HG02588 (cell line): ENCODE measurements around the gene HEG1.

ENCODE experiments used
- ATAC-seq: cut with Tn5 transposase; IDR thresholded peaks from one replicate; pipeline ENCODE4 v1.9.1; 2021; ENCODE audit warnings: mild to moderate bottlenecking, moderate library complexity; ENCODE audit not compliant: unreplicated experiment

The HEG1 gene

DNA sequence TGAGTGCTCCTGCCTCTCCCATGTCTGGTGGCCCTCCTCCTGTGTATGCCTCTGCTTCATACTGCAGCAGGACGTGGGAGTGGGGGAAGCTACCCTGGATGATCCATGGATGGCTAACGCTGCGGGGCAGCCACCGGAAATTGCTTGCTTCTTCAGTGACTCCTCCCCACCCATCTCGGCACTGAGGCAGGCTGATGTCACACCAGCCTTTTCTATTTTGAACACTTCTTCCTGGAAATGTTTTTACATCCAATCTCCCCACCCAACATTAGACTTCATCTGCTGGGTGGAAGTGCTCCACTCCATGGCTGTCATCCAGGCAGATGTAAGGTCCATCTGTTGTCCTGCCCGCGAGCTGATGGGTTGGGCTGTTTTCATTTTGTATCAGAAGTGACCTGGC is 62.3 kb downstream of the HEG1 start:
- ATAC-seq = no peak

- ATAC-seq = no peak
Measured at GRCh38 chr3:124992041-124992440, 63.8 kb downstream of the HEG1 start.

GRCh38 chr3:124986192-124987143 is 69.3 kb downstream of the HEG1 start:
- ATAC-seq = no peak

- no peak for ATAC-seq
Measured at GRCh38 chr3:124985349-124985748, 70.4 kb downstream of the HEG1 start.

GRCh38 chr3:124984754-124985153 is 71.0 kb downstream of the HEG1 start:
- ATAC-seq = no peak

DNA sequence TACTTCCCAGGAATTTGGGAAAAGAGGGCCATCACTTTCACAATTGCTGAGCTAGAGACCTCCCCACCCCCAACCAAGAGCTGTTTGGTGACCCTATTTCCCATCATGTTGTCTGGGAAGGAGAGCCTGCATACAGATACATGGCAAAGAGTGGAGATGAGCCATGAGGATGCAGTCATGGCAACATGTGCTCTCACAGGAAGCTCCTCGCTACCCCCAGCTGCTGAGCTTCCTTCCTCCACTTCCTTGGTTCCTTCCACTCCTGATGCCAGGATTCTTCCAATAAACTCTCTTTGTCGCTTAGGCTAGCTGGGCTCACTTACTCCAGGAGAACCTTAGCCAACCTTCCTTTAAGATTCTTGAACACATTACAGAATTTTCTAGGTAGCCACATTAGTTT is 72.9 kb downstream of the HEG1 start:
- no peak for ATAC-seq

DNA sequence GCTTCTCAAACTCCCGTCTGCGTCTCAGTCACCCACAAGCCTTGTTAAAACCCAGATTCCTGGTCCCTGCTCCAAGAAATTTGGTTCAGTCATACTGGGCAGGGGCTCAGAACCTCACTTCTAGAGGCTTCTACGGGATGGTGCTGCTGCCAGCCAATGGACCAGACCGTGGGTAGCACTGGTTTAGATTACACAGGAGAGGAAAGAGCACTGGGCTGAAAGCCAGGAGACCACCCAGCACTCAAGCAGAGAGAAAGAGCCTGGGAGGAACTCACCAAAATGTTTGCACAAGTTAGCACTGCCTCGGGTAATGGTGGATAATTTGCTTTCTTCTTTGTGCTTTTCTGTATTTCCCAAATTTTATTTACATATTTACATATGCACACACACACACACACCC is 74.3 kb downstream of the HEG1 start:
- ATAC-seq = no peak

- no peak for ATAC-seq
Measured at GRCh38 chr3:124978627-124979026, 77.2 kb downstream of the HEG1 start.

DNA sequence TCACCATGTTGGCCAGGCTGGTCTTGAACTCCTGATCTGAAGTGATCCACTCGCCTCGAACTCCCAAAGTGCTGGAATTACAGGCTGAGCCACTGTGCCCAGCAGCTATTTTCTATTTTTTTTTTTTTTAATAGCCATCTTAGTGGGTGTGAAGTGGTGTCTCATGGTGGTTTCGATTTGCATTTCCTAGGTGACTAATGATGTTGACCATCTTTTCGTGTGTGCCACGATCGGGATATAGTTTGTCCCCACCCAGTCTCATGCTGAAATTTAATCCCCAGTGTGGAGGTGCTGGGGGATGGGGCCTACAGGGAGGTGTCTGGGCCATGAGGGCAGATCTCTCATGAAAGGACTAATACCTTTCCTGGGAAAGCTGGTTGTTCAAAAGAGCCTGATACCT is 79.4 kb downstream of the HEG1 start:
- ATAC-seq = no peak

DNA sequence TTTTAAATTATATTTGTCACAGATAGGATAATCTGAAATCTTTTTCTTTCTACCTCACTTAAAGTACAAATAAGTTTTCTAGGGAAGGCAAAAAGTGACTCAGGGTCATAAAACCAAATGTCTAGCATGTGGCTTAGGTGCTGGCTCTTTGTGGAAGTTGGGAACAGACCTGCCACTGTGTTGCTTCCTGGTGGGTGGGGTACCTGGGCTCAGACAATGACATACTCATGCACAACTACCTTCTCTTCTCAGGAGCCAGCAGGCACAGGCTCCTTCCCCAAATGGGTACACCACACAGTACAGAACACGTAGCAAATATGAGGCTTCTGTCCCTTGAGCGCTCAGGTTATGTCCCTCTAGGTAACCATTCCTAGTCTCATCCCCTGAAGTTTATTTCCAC is 81.1 kb downstream of the HEG1 start:
- ATAC-seq = no peak

DNA sequence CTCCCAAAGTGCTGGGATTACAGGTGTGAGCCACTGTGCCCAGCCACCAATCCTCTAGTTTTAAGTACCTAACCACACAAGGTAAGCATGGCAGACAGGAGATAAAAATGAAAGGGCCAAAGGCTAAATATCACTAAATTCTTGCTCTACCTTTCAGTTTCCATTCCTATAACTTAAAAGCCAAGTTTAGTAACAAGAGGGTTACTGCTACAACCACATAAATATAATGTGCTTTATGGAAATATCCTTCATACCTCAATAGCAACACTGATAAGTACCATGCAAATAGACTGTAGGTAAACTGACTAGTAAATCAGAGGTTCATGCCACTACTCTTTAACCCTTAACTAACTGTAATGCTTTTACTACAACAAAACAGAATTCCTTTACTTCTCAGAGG is 82.5 kb downstream of the HEG1 start:
- no peak for ATAC-seq

DNA sequence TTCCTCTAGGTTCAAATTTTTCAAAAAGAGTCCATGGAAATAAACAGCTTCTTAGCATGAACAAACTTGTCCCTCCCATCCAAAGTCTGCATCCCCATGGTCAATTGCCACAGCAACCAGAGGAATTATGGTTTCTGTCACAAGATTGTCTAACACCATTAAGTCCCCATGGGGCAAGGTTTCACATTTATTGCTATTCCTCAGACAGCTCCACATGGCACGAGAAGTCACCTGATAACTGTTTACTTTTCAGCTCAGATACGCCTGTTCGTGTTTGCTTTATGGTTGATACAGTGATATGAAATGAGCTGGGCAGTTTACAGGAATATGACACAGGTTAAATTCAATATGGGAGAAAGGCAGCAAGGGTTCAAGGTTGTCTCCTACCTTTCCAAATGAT is 83.3 kb downstream of the HEG1 start:
- ATAC-seq = no peak

- no peak for ATAC-seq
Measured at GRCh38 chr3:124969963-124970722, 85.7 kb downstream of the HEG1 start.

- no peak for ATAC-seq
Measured at GRCh38 chr3:124969190-124969589, 86.6 kb downstream of the HEG1 start.

DNA sequence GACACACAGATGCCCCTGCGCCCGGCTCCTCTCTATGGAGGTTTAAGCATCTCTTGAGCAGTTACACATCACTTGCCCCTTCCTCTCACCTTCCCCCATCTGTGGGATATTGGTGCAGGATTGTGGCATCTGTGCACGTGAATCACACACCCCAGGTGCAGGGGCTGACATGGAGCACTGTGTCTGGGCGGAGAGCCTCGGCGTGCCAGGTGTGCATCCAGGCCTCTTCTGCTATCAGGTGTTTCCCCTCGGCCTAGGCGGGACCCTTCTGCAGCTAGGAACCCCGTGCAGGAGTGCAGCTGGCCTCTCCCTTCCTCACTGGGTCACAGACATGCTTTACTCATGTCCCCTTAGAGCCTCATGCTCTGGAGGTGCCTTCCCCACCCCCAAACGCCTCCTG is 87.8 kb downstream of the HEG1 start:
- ATAC-seq = no peak

GRCh38 chr3:124966521-124967445 is 89.0 kb downstream of the HEG1 start:
- no peak for ATAC-seq

GRCh38 chr3:124965413-124965812 is 90.4 kb downstream of the HEG1 start:
- ATAC-seq = no peak

DNA sequence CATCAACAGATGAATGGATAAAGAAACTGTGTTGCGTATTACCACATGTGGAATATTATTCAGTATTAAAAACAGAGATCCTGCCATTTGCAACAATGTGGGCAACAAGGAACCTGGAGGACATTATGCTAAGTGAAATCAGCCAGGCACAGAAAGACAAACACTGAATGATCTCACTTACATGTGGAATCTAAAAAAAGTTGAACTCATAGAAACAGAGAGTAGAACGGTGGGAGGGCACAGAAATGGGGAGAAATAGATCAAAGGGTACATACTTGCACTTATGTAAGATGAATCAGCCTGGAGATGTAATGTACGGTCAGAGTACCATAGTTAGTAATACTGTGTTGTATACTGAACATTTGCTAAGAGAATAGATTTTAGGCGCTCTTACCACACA is 91.4 kb downstream of the HEG1 start:
- ATAC-seq = no peak

GRCh38 chr3:124963755-124964154 is 92.0 kb downstream of the HEG1 start:
- ATAC-seq = no peak

- no peak for ATAC-seq
Measured at GRCh38 chr3:124962403-124962940, 93.3 kb downstream of the HEG1 start.

DNA sequence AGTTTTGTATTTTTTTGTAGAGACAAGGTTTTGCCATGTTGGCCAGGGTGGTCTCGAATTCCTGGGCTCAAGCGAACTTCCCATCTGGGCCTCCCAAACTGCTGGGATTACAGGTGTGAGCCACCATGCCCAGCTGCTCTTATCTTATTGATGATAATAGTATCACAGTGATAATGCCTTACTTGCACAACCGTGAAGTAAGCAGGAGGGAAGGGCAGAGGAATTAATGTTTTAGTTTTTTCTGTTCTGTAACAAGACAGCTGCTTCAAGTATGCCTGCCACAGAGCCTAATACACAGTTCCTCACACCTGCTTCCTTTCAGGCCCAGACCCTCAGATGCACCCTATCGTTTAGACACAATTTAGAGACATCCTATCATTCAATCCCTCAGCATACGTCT is 95.1 kb downstream of the HEG1 start:
- no peak for ATAC-seq
